Stimulated activated CD4-positive, alpha-beta T cell treated with anti-CD3 and anti-CD28 coated beads, Interleukin-2, amount 100 ng/mL, for 4 hours (primary cell): ENCODE results near the gene STAB1.

ENCODE experiments used
- DNase-seq: peaks from one replicate; pipeline ENCODE4 v3.0.0-alpha.2; 2020; ENCODE audit warnings: low read depth

The STAB1 gene

GRCh38 chr3:52534281-52535183 lies 39.4 kb downstream of the STAB1 start:
- no peak for DNase-seq

DNA sequence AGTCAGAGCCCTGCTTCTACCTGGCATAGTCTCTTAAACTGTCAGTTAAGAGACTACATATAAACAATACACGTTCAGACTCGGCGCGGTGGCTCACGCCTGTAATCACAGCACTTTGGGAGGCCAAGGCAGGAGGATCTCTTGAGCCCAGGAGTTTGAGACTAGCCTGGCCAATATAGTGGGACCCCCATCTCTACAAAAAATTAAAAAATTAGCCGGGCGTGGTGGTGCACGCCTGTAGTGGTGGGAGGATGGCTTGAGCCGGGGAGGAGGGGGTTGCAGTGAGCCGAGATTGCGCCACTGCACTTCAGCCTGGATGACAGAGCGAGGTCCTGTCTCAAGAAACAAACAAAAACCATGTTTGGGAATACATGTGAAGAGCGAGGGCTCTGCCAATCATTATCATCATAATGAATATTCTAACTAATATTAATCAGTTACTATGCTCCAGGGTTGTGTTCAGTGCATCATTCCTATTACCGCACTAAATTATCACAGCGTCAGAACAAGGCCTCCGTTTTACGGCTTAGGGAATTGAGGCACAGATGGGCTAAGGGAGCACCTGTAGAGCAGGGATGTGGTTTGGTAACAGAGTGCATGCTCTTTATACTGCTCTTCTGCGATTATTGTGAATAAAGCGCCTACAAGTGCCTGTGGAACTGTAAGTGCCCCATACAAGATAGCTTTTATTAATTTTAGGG lies 40.4 kb downstream of the STAB1 start:
- DNase-seq, result no peak

DNA sequence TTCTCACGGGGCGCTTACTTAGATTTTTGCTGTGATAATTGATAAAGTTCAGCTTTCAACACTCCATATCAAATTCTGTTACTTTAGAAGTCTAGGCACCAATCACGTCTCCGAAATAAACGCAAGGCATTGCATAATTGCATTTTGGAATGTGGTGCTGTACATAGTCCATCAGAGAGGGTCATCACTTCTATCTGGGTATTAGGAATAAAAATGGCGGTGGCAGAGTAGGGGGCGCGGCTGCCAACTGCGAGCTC lies 40.9 kb downstream of the STAB1 start:
- no peak for DNase-seq

DNA sequence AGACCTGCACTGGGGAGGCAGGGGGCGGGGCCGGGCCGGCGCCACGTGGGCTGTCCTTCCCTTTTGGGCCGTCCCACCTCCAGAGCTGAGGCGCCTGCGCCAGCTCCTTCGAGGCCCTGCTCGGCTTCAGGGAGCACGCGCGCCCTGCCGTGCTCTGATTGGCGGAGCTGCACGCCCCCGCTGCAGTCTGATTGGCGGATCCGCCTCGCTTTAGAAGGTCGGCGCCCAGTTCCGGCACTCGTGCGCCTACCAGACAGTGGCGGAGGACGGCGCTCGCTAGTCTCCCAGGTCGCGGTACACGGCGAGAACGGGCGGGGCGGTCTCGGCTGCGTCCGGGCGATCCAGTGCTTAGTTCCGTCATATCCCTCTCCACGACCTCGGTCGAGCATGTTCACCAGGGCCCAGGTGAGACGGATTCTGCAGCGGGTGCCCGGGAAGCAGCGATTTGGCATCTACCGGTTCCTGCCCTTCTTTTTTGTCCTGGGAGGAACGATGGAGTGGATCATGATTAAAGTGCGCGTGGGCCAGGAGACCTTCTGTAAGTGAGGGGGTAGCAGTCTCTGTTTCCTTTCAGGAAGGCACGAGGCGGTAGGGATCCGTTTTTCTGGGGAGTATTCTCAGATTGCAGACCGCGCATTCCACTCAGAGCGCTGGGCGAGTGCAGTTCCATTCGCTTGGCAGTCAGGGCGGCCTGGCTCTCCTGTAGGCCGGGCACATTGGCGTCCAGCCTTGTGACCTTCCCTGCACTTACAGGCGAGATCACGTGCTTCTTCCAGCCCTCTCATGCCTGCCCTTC lies 41.4 kb downstream of the STAB1 start, which contains the start of gene UQCC5:
Gene UQCC5 (plus strand): TSS at position 237 of the 796 bp plus-strand sequence. CDS start 151 bp downstream, at position 388.
- DNase-seq, result peak; percentile 97

DNA sequence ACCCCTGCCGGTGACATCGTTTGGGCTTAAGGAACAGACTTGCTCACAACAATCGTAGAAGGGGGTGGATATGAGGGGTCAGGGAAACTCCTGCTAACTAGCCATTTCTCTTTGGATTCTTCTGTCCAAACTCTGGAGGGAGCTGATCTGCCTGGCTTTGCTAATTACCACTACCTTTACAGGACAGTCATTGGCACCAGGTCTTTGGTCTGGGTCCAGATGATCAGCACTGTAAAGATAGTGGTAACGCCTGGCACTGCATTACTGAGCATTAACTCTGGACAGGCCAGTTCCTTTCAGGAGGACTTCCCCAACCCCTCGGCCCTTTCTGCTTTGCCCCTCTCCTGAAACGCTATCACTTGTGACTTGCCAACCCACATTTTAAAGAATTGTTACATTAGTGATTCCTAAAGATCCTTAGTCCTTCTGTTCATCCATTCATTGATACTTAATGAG lies 42.1 kb downstream of the STAB1 start:
- DNase-seq, result no peak

- DNase-seq, result no peak
These were observed 42.7 kb downstream of the STAB1 start for GRCh38 chr3:52537726-52538421.

- no peak for DNase-seq
These were observed 44.0 kb downstream of the STAB1 start for GRCh38 chr3:52539010-52539653.

DNA sequence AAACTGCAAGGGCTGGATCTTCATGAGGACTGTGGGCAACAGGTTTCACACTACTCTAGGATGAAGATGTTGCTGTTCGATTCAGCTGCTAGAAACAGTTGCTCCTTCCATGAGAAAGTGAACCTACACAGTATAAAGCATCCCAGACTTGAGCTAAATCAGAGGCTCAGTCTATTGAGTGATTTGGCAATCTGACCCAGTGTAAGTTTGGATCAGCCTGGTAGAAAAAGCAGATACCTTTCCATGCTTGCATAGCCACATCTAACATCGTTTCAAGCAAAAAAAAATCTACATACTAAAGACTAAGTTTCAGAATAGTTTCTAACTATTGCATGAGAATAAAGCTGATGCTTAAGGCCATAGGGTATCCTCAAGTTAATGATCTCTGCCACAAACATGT lies 45.9 kb downstream of the STAB1 start:
- no peak for DNase-seq

DNA sequence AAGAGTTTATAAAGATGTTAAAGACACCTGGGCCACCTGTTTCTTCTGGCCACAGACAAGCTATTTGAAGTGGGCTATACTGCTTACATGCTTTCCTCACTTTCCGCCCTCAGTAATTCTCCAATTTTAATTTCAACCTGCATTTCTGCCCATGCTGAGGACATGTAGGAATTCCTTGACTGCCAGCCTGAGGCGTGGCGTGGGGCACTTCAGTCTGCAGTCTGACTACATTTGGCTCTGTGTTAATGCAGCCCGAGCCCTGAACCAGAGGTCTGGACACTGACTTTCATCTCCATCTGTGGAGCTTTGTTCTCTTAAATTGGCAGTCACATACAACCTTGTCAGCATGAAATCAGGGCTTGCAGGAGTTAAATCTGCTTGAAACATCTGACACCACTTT lies 49.8 kb downstream of the STAB1 start:
- DNase-seq, result no peak

DNA sequence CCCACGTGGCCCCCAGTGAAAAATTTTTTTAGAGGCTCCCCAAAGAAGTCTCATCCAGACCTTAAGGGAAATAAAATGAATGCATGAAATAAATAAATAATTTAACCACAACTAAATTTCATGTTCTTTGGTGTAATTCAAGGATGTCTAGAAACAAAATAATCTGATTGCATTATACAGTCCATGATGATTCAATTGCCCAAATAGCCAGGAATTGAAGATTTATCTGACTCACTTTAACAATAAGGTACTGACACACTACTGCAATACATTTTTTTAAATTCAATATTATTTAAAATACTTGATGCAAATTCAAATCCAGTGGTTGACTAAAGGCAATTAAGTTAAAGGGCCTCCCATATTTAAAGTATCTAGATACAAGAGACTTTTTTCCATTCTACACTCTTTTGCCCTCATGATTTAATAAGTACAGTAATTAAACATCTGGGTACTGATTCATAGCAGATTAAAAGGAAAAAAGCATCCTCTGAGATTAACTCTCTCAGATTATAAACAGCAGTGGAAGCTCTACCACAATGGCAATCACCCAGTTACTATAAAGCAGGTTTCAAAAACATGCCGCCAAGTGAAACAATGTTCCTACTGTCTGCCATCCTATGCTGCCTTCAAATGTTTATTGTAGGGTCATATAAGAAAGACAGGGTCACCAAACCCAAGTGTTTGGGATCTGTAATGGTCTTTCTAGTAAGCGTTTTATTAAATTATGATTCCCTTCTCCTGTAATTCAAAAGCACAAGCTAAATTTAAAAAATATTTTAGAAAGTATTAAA lies 51.2 kb downstream of the STAB1 start:
- DNase-seq, result no peak

DNA sequence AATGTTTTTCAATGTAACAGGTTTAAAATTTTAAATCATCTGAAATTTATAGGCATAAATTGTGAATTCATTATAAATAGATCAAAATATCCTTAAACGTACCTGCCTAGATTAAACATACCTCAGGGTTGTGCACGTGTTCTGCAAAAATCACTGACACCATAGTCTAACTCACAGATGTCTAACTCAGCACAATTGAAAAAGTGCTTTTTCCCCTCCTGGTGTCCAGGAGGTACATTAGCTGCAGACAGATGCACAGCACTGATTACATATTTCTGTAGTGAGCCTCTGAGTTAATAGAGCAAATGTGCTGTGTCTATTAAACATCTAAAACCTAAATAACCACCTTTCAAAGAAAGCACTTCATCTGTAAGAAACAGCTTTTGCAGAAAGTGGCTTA lies 52.0 kb downstream of the STAB1 start:
- DNase-seq, result no peak

DNA sequence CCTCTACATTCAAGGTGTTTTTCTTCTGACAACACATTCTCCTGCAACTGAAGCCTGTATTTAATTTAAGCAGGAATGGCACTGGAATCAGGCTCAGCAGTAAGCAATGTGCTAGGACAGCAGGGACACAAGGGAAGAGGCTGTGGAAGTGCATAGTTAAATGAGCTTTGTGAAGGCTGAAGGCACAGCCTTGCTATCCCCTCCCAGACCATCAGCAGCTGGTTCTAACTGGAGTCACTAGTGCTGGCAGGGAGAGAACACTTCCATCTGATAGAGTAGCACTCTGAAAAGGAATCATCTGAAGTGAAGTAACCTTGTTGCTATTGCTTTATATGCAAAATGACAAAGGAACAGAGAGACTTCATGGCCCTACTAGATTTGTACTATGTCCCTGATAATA lies 56.0 kb downstream of the STAB1 start:
- no peak for DNase-seq

DNA sequence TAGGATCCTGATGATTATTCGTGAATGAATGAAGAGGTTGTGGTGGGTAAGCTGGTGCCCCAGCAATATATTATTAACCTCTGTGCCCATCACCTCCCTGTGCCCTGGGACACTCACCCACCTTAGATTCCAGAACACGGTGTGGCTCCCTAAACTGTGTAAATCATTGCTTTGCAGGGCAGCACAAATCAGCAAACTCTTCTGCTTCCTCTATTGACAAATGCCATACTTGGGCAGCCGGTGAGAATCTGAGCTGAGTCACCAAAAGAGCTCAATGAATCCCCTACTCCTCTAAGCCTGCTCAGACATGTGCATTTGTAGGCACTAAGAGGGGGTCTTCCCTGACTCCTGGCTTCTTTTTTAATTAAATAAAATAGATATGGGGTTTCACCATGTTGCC lies 57.0 kb downstream of the STAB1 start:
- no peak for DNase-seq

GRCh38 chr3:52554026-52554755 lies 59.1 kb downstream of the STAB1 start:
- no peak for DNase-seq

- DNase-seq, result no peak
These were observed 59.9 kb downstream of the STAB1 start for GRCh38 chr3:52555056-52555455.

GRCh38 chr3:52557011-52557960 lies 62.1 kb downstream of the STAB1 start:
- no peak for DNase-seq

GRCh38 chr3:52558436-52558835 lies 63.3 kb downstream of the STAB1 start:
- no peak for DNase-seq

DNA sequence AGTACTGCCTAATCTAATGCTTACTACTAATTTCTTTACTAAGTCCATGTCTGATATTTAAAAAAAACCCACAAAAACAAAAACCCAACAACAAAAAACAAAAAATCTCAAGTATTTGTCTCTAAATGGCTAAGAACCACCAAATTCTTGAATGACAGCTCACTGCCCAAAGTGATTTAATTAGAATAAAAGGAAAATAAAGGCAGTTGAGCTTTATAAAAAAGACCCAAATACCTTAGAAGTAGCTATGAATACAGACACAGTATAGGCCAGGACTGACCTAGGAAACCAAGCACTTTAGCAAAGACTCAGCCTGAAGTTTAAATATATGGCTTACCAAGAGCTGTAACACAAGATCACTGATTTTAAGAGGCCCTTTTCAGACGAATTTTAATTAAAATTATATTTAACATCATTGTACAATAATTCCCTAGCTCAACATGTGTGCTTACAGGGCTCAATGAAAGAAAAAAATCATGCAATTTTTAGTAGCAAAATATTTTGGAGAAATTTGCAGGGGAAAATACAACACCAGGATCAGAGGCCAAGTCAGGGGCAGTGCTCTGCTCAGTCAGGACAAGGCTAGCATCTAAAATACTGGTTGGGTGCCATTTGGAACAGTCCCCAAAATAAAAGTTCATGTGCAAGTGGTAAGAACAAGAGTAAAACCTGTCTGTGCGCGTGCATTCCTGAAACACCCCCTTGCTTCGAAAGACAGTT lies 66.0 kb downstream of the STAB1 start:
- no peak for DNase-seq
